Thyroid gland (tissue), 4 donors: ENCODE data around the gene LRPPRC.

Experiments used
- CTCF ChIP-seq, 6 experiments: fragments of 200-600 bp in 3 of 6; fragments of 450-650 bp in 3 of 6; sonication (generic) in 3 of 6; IDR thresholded peaks; one replicate each; pipeline ENCODE4 v1.5.1; 2016 to 2019; ENCODE audit warnings: antibody characterized with exemption in 6 of 6, mild to moderate bottlenecking in 2 of 6, inconsistent platforms in 1 of 6, moderate library complexity in 1 of 6
- POLR2A ChIP-seq, 2 donors: fragments of 450-650 bp; IDR thresholded peaks; one replicate each; pipeline ENCODE4 v1.6.1; 2017; ENCODE audit warnings: antibody characterized with exemption in 2 of 2, mild to moderate bottlenecking in 2 of 2, moderate library complexity in 1 of 2

GRCh38 chr2:43977677-43978375 is 18.0 kb downstream of the LRPPRC start:
- TF ChIP-seq CTCF (IDR thresholded peaks at IDR 0.05) (no peak), POLR2A (IDR thresholded peaks at IDR 0.05) (no peak)
